ENCODE measurements around the gene UBE2E2. TPM values are rescaled to one million over a fixed set of nuclear protein-coding genes. Genes with fewer than 3 reads are reported as not detected.

UBE2E2 gene
- polyA plus RNA-seq, 1 donor (not counting 4 experiments of a cell fraction or from before 2014, with no cell fraction given) = 63.2 TPM

- Histone ChIP-seq H3K4me2 (ENCODE audit: control insufficient read depth, extremely low read depth, insufficient read depth, low read depth, low read length) (no peak overlapping the region), H3K27ac (ENCODE audit: control insufficient read depth, insufficient read depth, low read length) (no peak overlapping the region), H3K9me3 (ENCODE audit: control insufficient read depth, low read depth, low read length) (no peaks in the 10 kb centered on the region), H3K4me1 (ENCODE audit: control insufficient read depth, extremely low read depth, insufficient read depth, low read length) (peaks cover 2% of the 10 kb centered on the region), H3K27me3 (ENCODE audit: control insufficient read depth, extremely low read depth, insufficient read depth, low read length) (no peaks in the 10 kb centered on the region), H3K4me3 (ENCODE audit: control insufficient read depth in 2 of 3, extremely low read depth in 1 of 3, insufficient read depth in 2 of 3, low read depth in 1 of 3, low read length in 3 of 3) (no peak overlapping the region), H3K9me1 (ENCODE audit: control insufficient read depth, extremely low read depth, insufficient read depth, low read length) (no peaks in the 10 kb centered on the region), H3K79me2 (ENCODE audit: control insufficient read depth, insufficient read depth, low read length) (no peaks in the 10 kb centered on the region), H3K36me3 (ENCODE audit: control insufficient read depth in 2 of 2, extremely low read depth in 1 of 2, insufficient read depth in 2 of 2, low read length in 2 of 2) (no peaks in the 10 kb centered on the region), H2AFZ (ENCODE audit: control insufficient read depth, low read length) (no peak overlapping the region), H3K9ac (ENCODE audit: control insufficient read depth, extremely low read depth, insufficient read depth, low read length) (no peak overlapping the region), H4K20me1 (ENCODE audit: control insufficient read depth, extremely low read depth, insufficient read depth, low read length) (no peaks in the 10 kb centered on the region)
- dilution Hi-C loops (cut with MboI; ENCODE audit: extremely low pct_ligation_motif_present, low sequenced_read_pairs) = no loop called here
- DNase-seq (ENCODE audit: low read depth, low spot score) (no peak), FAIRE-seq (no peak)
- TF ChIP-seq, protein P1, sequence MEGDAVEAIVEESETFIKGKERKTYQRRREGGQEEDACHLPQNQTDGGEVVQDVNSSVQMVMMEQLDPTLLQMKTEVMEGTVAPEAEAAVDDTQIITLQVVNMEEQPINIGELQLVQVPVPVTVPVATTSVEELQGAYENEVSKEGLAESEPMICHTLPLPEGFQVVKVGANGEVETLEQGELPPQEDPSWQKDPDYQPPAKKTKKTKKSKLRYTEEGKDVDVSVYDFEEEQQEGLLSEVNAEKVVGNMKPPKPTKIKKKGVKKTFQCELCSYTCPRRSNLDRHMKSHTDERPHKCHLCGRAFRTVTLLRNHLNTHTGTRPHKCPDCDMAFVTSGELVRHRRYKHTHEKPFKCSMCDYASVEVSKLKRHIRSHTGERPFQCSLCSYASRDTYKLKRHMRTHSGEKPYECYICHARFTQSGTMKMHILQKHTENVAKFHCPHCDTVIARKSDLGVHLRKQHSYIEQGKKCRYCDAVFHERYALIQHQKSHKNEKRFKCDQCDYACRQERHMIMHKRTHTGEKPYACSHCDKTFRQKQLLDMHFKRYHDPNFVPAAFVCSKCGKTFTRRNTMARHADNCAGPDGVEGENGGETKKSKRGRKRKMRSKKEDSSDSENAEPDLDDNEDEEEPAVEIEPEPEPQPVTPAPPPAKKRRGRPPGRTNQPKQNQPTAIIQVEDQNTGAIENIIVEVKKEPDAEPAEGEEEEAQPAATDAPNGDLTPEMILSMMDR (optimal IDR thresholded peaks at IDR 0.05 in 1 of 3, IDR thresholded peaks at IDR 0.05 in 1 of 3, conservative IDR thresholded peaks at IDR 0.05 in 1 of 3; ENCODE audit: extremely low read depth in 1 of 3, insufficient read depth in 2 of 3, low read length in 3 of 3) = no peak
- TF ChIP-seq EZH2 (IDR thresholded peaks at IDR 0.05; ENCODE audit: low read length) = no peak
Measured at GRCh38 chr3:23450051-23450450, 246.9 kb downstream of the UBE2E2 start.

GRCh38 chr3:23450806-23451205 is 247.7 kb downstream of the UBE2E2 start:
- H3K4me1 ChIP-seq (ENCODE audit: control insufficient read depth, extremely low read depth, insufficient read depth, low read length) = peaks cover 8% of the 10 kb centered on the region
- no peak for FAIRE-seq
- no peak overlapping the region for H3K27ac ChIP-seq (ENCODE audit: control insufficient read depth, insufficient read depth, low read length)
- H3K9me3 ChIP-seq (ENCODE audit: control insufficient read depth, low read depth, low read length) = no peaks in the 10 kb centered on the region
- H3K27me3 ChIP-seq (ENCODE audit: control insufficient read depth, extremely low read depth, insufficient read depth, low read length) = no peaks in the 10 kb centered on the region
- dilution Hi-C loops (cut with MboI; ENCODE audit: extremely low pct_ligation_motif_present, low sequenced_read_pairs) = no loop called here
- no peak overlapping the region for H2AFZ ChIP-seq (ENCODE audit: control insufficient read depth, low read length)
- TF ChIP-seq, protein P1 (optimal IDR thresholded peaks at IDR 0.05 in 1 of 3, IDR thresholded peaks at IDR 0.05 in 1 of 3, conservative IDR thresholded peaks at IDR 0.05 in 1 of 3; ENCODE audit: extremely low read depth in 1 of 3, insufficient read depth in 2 of 3, low read length in 3 of 3) = no peak
- no peak for TF ChIP-seq EZH2 (IDR thresholded peaks at IDR 0.05; ENCODE audit: low read length)
- no peaks in the 10 kb centered on the region for H4K20me1 ChIP-seq (ENCODE audit: control insufficient read depth, extremely low read depth, insufficient read depth, low read length)
- no peaks in the 10 kb centered on the region for H3K79me2 ChIP-seq (ENCODE audit: control insufficient read depth, insufficient read depth, low read length)
- H3K4me2 ChIP-seq (ENCODE audit: control insufficient read depth, extremely low read depth, insufficient read depth, low read depth, low read length) = no peak overlapping the region
- H3K9me1 ChIP-seq (ENCODE audit: control insufficient read depth, extremely low read depth, insufficient read depth, low read length) = no peaks in the 10 kb centered on the region
- H3K4me3 ChIP-seq (ENCODE audit: control insufficient read depth in 2 of 3, extremely low read depth in 1 of 3, insufficient read depth in 2 of 3, low read depth in 1 of 3, low read length in 3 of 3) = no peak overlapping the region
- no peaks in the 10 kb centered on the region for H3K36me3 ChIP-seq (ENCODE audit: control insufficient read depth in 2 of 2, extremely low read depth in 1 of 2, insufficient read depth in 2 of 2, low read length in 2 of 2)
- no peak overlapping the region for H3K9ac ChIP-seq (ENCODE audit: control insufficient read depth, extremely low read depth, insufficient read depth, low read length)
- DNase-seq (ENCODE audit: low read depth, low spot score) = no peak

All from keratinocyte (primary cell).